Smooth muscle cell of the coronary artery (primary cell): ENCODE results near the gene NAA38. TPM values are rescaled to one million over a fixed set of nuclear protein-coding genes. Genes with fewer than 3 reads are reported as not detected.

Source experiments
- total RNA-seq: library from RNA; depleted of rRNA; stranded (reverse); fragments of >200 nt; gene quantifications from 2 replicates; pipeline ENCODE4 v1.2.3, GENCODE V29; 2014; ENCODE audit warnings: low replicate concordance

Gene NAA38
- 145 and 157 TPM in 2 replicates for total RNA-seq

GRCh38 chr17:7856811-7857712 is at the start of gene NAA38:
Gene NAA38, minus strand, starts transcription at chr17:7857559. Its CDS starts 96 bp downstream, at chr17:7857463.

GRCh38 chr17:7888184-7888920 is 31.0 kb upstream of the NAA38 start, which contains the start of gene CHD3:
Gene CHD3, plus strand, starts transcription at chr17:7888789. Its CDS starts 212 bp downstream, at chr17:7889001.

GRCh38 chr17:7857713-7858521 is 558 bp upstream of the NAA38 start, which contains the start of gene CYB5D1:
Gene CYB5D1, plus strand, starts transcription at chr17:7858003. Its CDS starts 132 bp downstream, at chr17:7858135.

GRCh38 chr17:7854851-7855659 is 2.3 kb downstream of the NAA38 start, which contains the start of gene TMEM88:
Gene TMEM88, plus strand, starts transcription at chr17:7855066. Its CDS starts 9 bp downstream, at chr17:7855075.

GRCh38 chr17:7833795-7834541 is 23.4 kb downstream of the NAA38 start, which contains the start of gene KDM6B:
Gene KDM6B, plus strand, starts transcription at chr17:7834217. Its CDS starts 11,338 bp downstream, at chr17:7845555.

Other genes starting within 250 kb of the NAA38 start
- 24.0 and 58.9 TPM in 2 replicates for gene FXR2, start 242.7 kb downstream of the NAA38 start, total RNA-seq
- gene SAT2, start 229.7 kb downstream of the NAA38 start, total RNA-seq: 39.1 and 56.6 TPM in 2 replicates
- gene SHBG, start 227.4 kb downstream of the NAA38 start, total RNA-seq: 0.23 and 1.2 TPM in 2 replicates
- not detected in 2 replicates for gene ATP1B2, start 206.6 kb downstream of the NAA38 start, total RNA-seq
- 14.3 and 23.0 TPM in 2 replicates for gene TP53, start 170.1 kb downstream of the NAA38 start, total RNA-seq
- gene WRAP53, start 169.1 kb downstream of the NAA38 start, total RNA-seq: 2.6 and 4.6 TPM in 2 replicates
- gene EFNB3, start 152.4 kb downstream of the NAA38 start, total RNA-seq: 0.47 and 1.4 TPM in 2 replicates
- 0.15 and 0.35 TPM in 2 replicates for gene DNAH2, start 139.8 kb downstream of the NAA38 start, total RNA-seq
- gene KDM6B, start 23.3 kb downstream of the NAA38 start, total RNA-seq: 3.8 and 4.0 TPM in 2 replicates
- 0.23 TPM in 2 replicates for gene TMEM88, start 2.5 kb downstream of the NAA38 start, total RNA-seq
- 7.5 and 8.3 TPM in 2 replicates for gene CYB5D1, start 444 bp upstream of the NAA38 start, total RNA-seq
- gene CHD3, start 31.2 kb upstream of the NAA38 start, total RNA-seq: 179 and 468 TPM in 2 replicates
- gene RNF227, start 58.7 kb upstream of the NAA38 start, total RNA-seq: 0.98 and 1.1 TPM in 2 replicates
- 0.15 TPM in 1 of 2 replicates, not detected in the other for gene KCNAB3, start 72.3 kb upstream of the NAA38 start, total RNA-seq
- 57.1 and 61.6 TPM in 2 replicates for gene TRAPPC1, start 74.4 kb upstream of the NAA38 start, total RNA-seq
- 16.1 and 18.1 TPM in 2 replicates for gene CNTROB, start 74.6 kb upstream of the NAA38 start, total RNA-seq
- not detected in 2 replicates for gene GUCY2D, start 145.1 kb upstream of the NAA38 start, total RNA-seq
- gene ALOX15B, start 181.5 kb upstream of the NAA38 start, total RNA-seq: 0.12 TPM in 1 of 2 replicates, not detected in the other
- gene ALOX12B, start 230.2 kb upstream of the NAA38 start, total RNA-seq: not detected in 2 replicates